ENCODE results near the gene RCL1.

DNA sequence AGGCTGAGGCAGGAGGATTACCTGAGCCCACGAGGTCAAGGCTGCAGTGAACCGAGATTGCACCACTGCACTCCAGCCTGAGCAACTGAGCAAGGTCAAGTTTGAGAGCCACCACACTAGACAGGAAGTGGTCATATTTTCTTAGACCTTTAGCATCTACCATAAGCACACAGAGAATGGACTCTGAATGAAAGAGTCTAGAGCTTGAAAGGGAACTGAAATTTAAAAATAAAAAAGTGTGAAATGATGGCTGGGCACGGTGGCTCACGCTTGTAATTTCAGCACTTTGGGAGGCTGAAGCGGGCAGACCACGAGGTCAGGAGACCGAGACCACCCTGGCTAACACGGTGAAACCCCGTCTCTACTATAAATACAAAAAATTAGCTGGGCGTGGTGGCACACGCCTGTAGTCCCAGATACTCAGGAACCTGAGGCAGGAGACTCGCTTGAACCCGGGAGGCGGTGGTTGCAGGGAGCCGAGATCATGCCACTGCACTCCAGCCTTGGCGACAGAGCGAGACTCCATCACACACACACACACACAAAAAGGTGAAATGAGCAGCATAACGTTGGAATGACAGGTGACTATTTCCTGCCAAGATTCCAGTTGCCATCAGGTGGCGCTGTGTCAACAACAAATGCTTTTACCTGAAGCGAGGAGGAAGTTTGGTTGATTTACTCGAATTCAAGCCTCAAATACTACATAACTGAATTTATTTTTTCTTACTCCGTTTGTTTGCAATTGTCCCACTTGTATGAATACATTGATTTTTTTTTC is 30.4 kb upstream of the RCL1 start:
- TF ChIP-seq ELF1 (IDR thresholded peaks at IDR 0.05) (no peak), GABPA (IDR thresholded peaks at IDR 0.05; ENCODE audit: low read depth) (no peak)
- TF ChIP-seq, protein P1, sequence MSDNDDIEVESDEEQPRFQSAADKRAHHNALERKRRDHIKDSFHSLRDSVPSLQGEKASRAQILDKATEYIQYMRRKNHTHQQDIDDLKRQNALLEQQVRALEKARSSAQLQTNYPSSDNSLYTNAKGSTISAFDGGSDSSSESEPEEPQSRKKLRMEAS (IDR thresholded peaks at IDR 0.05; ENCODE audit: low read depth) = no peak
